ENCODE measurements around the gene PPEF2.

DNA sequence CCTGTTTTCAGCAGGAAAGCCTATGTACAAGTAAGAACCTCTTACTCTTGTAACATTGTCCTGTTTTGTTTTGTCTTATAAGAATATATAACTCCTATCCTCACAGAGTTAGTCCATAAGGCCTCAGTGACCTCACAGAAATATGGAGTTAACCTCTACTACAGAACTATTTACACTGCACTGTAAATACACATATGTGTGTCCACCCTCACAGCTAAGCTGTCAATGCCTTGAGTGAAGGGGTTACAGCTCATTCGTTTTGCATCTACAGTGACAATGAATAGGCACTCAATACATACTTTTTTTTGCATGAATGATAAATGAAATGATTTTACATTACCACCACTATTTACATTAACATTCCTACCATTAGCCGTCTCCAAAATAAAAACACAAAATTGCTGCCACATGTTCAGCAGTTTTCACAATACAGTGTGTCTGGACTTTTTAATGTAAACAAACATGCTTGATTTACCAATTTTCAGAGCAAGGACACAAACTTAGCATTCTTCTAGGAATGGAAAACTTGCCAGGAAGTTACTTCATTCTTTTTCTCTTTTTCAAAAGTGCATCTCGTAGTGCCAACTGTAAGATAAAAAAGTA lies 48.1 kb upstream of the PPEF2 start:
- no peak for TF ChIP-seq CTCF (conservative IDR thresholded peaks at IDR 0.05; ENCODE audit: low read length)
- TF ChIP-seq EZH2phosphoT487 (IDR thresholded peaks at IDR 0.05; ENCODE audit: borderline replicate concordance) = no peak
